Daoy (cell line): ENCODE measurements around the gene KLLN. TPM values are rescaled to one million over a fixed set of nuclear protein-coding genes. Genes with fewer than 3 reads are reported as not detected.
"Not testable (repeated sequence)": the region's sequence is repeated elsewhere in the genome, so short reads cannot be mapped to it uniquely, and the experiment has no call there.

ENCODE experiments used
- DNase-seq: peaks from one replicate; pipeline ENCODE4 v3.0.0-alpha.2; 2015; ENCODE audit warnings: low read depth
- total RNA-seq: library from RNA; depleted of rRNA; stranded (reverse); fragments of >200 nt; shearing (Covaris generic); gene quantifications from 2 replicates; pipeline ENCODE4 v1.2.3, GENCODE V29; 2014; rRNA removed

Gene KLLN
- total RNA-seq, 1 experiment from 2014 or later: not detected

GRCh38 chr10:87842776-87843497 is 20.4 kb downstream of the KLLN start:
- DNase-seq: no peak

DNA sequence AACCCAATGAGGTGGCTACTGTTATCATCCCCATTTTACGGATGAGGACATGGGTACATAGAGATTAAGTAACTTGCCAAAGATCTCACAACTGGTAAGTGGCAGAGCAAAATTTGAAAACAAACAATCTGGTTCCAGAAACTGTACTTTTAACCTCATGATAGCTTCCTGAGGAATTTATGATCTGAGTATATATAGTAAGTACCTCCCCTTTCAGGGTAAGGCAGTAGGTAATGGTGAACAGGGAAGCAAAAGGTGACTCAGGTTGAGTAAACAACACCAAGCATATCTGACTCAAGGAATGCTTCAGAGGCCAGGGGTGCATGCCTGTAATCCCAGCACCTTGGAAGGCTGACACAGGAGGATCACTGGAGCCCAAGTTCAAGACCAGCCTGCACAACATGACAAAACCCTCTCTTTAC is 21.1 kb downstream of the KLLN start:
- DNase-seq: peak; percentile 37

DNA sequence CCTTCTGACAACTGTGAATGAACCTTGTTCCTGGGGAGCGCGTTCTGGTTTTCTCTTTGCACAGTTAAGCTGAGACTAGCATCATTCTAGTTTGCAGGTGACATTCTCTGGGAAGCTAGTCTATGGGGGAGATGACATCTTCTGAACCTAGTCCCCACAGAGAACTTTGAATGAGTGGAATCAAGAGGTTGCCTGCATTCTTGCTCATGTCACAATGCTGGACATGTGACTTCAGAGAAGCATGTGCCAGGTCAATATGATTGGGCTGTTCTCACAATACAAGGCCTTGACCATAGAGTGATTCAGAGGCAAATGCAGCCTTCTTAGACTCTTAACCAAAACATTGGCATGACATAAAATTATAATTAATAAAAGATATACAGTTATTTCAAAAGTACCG is 22.1 kb downstream of the KLLN start:
- no peak for DNase-seq

- DNase-seq: no peak
These were observed 24.7 kb downstream of the KLLN start for GRCh38 chr10:87838650-87839049.

DNA sequence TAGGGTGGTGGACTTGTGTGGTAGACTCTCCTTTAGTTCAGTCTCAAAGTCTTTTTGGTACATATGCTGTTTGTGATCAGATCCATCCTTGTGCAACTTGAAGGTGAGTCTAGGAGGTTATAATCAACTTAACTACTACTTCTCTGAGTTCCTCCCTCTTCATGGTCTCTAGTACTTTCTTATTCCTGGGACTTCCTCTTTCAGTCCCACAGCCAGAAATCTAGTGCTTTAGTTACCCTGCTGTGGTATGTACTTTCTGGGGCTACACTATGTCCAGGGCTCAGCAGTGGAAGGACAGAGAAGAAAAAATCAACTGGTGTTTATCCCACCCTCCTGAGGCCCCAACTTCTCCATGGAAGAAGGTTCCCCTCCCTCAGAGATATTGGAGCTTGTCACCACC is 25.9 kb downstream of the KLLN start:
- no peak for DNase-seq

GRCh38 chr10:87836098-87836497 is 27.2 kb downstream of the KLLN start:
- no peak for DNase-seq

DNA sequence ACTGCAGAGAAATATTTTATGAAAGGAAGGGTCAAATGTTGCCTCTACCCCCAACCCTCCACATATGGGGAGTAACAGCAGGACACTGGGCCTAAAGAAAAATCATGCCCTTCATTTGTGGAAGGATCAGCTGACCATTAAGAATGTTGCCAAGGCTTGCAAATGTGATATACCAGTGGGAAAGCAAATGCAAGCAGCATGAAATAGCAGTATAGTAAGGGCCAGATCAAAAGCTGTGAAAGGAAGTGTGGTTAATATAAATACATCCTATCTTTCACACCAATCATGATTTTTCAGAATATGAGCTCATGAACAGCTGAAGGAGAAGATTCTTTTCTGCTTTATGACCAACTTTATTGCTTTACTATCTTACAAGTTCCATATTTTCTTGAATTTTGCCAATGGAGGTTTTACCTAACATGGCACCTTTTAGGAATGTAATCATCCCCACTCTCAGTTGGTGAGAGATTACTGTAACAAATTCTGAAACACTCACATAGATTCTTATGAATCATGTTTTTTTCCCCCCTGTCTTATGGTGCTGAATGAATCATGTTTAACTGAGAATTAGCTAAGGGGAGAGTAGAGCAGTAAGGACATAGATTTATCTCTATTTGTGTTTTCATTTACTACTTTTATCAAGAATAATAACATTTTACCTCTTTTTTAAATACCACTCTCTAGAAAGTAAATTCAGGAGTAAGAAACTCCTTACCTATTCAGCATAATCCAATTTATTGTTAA is 33.2 kb downstream of the KLLN start:
- DNase-seq: no peak

GRCh38 chr10:87829051-87829450 is 34.3 kb downstream of the KLLN start:
- not testable (repeated sequence) for DNase-seq

DNA sequence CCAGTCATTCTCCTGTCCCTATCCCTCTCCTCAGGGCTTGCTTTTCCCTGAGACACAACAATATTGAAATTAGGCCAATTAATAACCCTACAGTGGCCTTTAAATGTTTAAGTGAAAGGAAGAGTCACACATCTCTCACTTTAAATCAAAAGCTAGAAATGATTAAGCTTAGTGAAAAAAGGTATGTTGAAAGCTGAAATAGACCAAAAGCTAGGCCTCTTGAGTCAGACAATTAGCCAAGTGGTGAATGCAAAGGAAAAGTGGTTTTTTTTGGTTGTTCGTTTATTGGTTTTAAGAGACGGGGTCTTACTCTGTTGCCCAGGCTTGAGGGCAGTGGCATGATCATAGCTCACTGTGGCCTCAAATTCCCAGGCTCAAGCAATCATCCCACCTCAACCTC is 35.7 kb downstream of the KLLN start:
- no peak for DNase-seq

- no peak for DNase-seq
These were observed 36.7 kb downstream of the KLLN start for GRCh38 chr10:87826653-87827052.

GRCh38 chr10:87819289-87819585 is 44.1 kb downstream of the KLLN start:
- no peak for DNase-seq

GRCh38 chr10:87818505-87819288 is 44.6 kb downstream of the KLLN start:
- DNase-seq: peak; percentile 17

- peak; percentile 90 for DNase-seq
These were observed 45.5 kb downstream of the KLLN start, which contains the start of gene ATAD1 for GRCh38 chr10:87817609-87818504. Gene ATAD1 (minus strand): TSS chr10:87818226. CDS start chr10:87814599, 3,627 bp downstream.

DNA sequence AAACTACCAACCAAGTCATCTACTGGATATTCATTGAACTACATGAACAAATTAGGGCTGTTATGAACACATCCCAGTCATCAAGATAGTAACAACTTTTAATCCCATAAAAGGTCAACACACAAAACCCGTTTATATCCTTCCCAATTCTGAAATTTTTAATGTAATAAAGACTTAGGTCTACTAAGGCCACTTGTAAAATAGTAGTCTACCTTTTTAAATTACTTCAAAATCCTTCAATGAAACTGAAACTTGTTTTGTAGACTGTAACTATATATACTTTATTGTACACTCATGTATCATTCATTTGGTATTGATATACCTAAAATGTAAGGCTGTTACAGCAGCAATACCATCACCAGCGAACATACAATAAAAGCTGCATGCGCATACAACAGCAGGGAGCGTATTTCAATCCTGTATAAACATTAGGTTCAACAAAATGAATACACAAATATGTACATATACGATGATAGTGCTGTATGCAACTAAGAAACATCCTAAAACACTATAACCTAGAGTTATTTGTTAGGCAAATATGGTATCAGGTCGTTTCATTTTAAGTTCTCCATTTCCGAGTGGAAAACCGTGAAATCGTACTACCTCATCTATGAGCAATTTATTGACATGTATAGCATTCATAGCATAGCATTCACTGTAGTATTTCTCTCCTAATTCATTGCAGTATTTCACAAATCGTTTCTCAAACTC is 46.3 kb downstream of the KLLN start:
- no peak for DNase-seq

- DNase-seq: no peak
These were observed 47.0 kb downstream of the KLLN start for GRCh38 chr10:87816163-87816897.

Other genes starting within 250 kb of the KLLN start
- gene PAPSS2, start 203.7 kb downstream of the KLLN start, total RNA-seq: 6.3 and 9.9 TPM in 2 replicates
- gene ATAD1, start 45.3 kb downstream of the KLLN start, total RNA-seq: 33.9 and 35.5 TPM in 2 replicates
- 33.3 and 39.9 TPM in 2 replicates for gene PTEN, start 92 bp upstream of the KLLN start, total RNA-seq